GM12892 (cell line): Measurements from ENCODE around the gene CPA1.

Experiments
- POLR2A ChIP-seq: IDR thresholded peaks from 2 replicates; pipeline ENCODE4 v1.6.1; 2011; ENCODE audit warnings: low read depth, low read length, control low read depth
- TAF1 ChIP-seq: IDR thresholded peaks from 2 replicates; pipeline ENCODE4 v1.6.1; 2011; ENCODE audit warnings: low read depth, mild to moderate bottlenecking, control low read depth, low read length, borderline replicate concordance

GRCh38 chr7:130419658-130420057 is 39.4 kb downstream of the CPA1 start:
- TF ChIP-seq POLR2A = no peak
- TF ChIP-seq TAF1 = no peak
